Measurements from ENCODE around the gene PURA. TPM values are rescaled to one million over a fixed set of nuclear protein-coding genes. Genes with fewer than 3 reads are reported as not detected.

PURA gene
- total RNA-seq, 2 donors from 2014 or later: 11.9 to 14.2 TPM

- Mint-ChIP-seq H3K9me3 (no peaks in the 10 kb centered on the region), H3K27ac (no peak overlapping the region), H3K36me3 (ENCODE audit: insufficient read depth in 2 of 2) (no peaks in the 10 kb centered on the region), H3K4me1 (ENCODE audit: low read depth) (no peaks in the 10 kb centered on the region), H3K27me3 (ENCODE audit: low read depth) (no peaks in the 10 kb centered on the region), H3K4me3 (no peak overlapping the region)
- DNase-seq: no peak
- no peak for ATAC-seq (replicated peaks in 1 of 2)
Measured at GRCh38 chr5:140165101-140165922, 51.4 kb downstream of the PURA start.

- Mint-ChIP-seq H3K36me3 (ENCODE audit: insufficient read depth in 2 of 2) (no peaks in the 10 kb centered on the region), H3K27me3 (ENCODE audit: low read depth) (no peaks in the 10 kb centered on the region), H3K4me3 (no peak overlapping the region), H3K9me3 (no peaks in the 10 kb centered on the region), H3K27ac (no peak overlapping the region), H3K4me1 (ENCODE audit: low read depth) (no peaks in the 10 kb centered on the region)
- DNase-seq (no peak), ATAC-seq (replicated peaks in 1 of 2) (no peak)
Measured at GRCh38 chr5:140165923-140166270, 52.0 kb downstream of the PURA start.

- Mint-ChIP-seq H3K4me1 (ENCODE audit: low read depth) (no peaks in the 10 kb centered on the region), H3K27ac (no peak overlapping the region), H3K9me3 (no peaks in the 10 kb centered on the region), H3K36me3 (ENCODE audit: insufficient read depth in 2 of 2) (no peaks in the 10 kb centered on the region), H3K4me3 (no peak overlapping the region), H3K27me3 (ENCODE audit: low read depth) (no peaks in the 10 kb centered on the region)
- no peak for ATAC-seq (replicated peaks in 1 of 2)
- DNase-seq: no peak
Measured at GRCh38 chr5:140166911-140167310, 53.0 kb downstream of the PURA start.

GRCh38 chr5:140168371-140168770, 54.5 kb downstream of the PURA start:
- H3K36me3 Mint-ChIP-seq (ENCODE audit: insufficient read depth in 2 of 2): no peaks in the 10 kb centered on the region
- no peak for ATAC-seq (replicated peaks in 1 of 2)
- H3K27me3 Mint-ChIP-seq (ENCODE audit: low read depth): no peaks in the 10 kb centered on the region
- no peak for DNase-seq
- H3K9me3 Mint-ChIP-seq: no peaks in the 10 kb centered on the region
- no peak overlapping the region for H3K4me3 Mint-ChIP-seq
- no peak overlapping the region for H3K27ac Mint-ChIP-seq
- no peaks in the 10 kb centered on the region for H3K4me1 Mint-ChIP-seq (ENCODE audit: low read depth)

GRCh38 chr5:140169410-140169809, 55.5 kb downstream of the PURA start:
- ATAC-seq (replicated peaks in 1 of 2) (no peak), DNase-seq (no peak)
- Mint-ChIP-seq H3K4me1 (ENCODE audit: low read depth) (peaks cover 6% of the 10 kb centered on the region), H3K4me3 (no peak overlapping the region), H3K36me3 (ENCODE audit: insufficient read depth in 2 of 2) (peaks cover 0 to 1% of the 10 kb centered on the region in 2 donors), H3K9me3 (no peaks in the 10 kb centered on the region), H3K27ac (no peak overlapping the region), H3K27me3 (ENCODE audit: low read depth) (no peaks in the 10 kb centered on the region)

- ATAC-seq (replicated peaks in 1 of 2): no peak
- peaks cover 2 to 3% of the 10 kb centered on the region in 2 donors for H3K36me3 Mint-ChIP-seq (ENCODE audit: insufficient read depth in 2 of 2)
- peaks cover 17% of the 10 kb centered on the region for H3K4me1 Mint-ChIP-seq (ENCODE audit: low read depth)
- H3K27ac Mint-ChIP-seq: no peak overlapping the region
- DNase-seq: no peak
- H3K9me3 Mint-ChIP-seq: no peaks in the 10 kb centered on the region
- H3K27me3 Mint-ChIP-seq (ENCODE audit: low read depth): no peaks in the 10 kb centered on the region
- H3K4me3 Mint-ChIP-seq: no peak overlapping the region
Measured at GRCh38 chr5:140172483-140172882, 58.6 kb downstream of the PURA start.

- Mint-ChIP-seq H3K36me3 (ENCODE audit: insufficient read depth in 2 of 2) (peaks cover 2 to 3% of the 10 kb centered on the region in 2 donors), H3K4me1 (ENCODE audit: low read depth) (peaks cover 17% of the 10 kb centered on the region), H3K27me3 (ENCODE audit: low read depth) (no peaks in the 10 kb centered on the region), H3K9me3 (no peaks in the 10 kb centered on the region), H3K4me3 (peak overlapping the region; percentile 88 to 90), H3K27ac (peak overlapping the region; percentile 69)
- DNase-seq (no peak), ATAC-seq (replicated peaks in 1 of 2) (no peak)
Measured at GRCh38 chr5:140174014-140174413, 60.1 kb downstream of the PURA start.

GRCh38 chr5:140174465-140175366, 60.8 kb downstream of the PURA start, which contains the start of gene CYSTM1:
TSS of gene CYSTM1 (plus strand) at chr5:140175188. CDS start at chr5:140194466, 19,278 bp downstream.
- DNase-seq (peak; percentile 94 to 97), ATAC-seq (replicated peaks in 1 of 2) (peak; percentile 94)
- H3K4me3 Mint-ChIP-seq: peak within 1 kb of the TSS; percentile 88 to 90
- no peaks in the 10 kb centered on the region for H3K27me3 Mint-ChIP-seq (ENCODE audit: low read depth)
- H3K9me3 Mint-ChIP-seq: no peaks in the 10 kb centered on the region
- H3K4me1 Mint-ChIP-seq (ENCODE audit: low read depth): peaks cover 17% of the 10 kb centered on the region
- H3K27ac Mint-ChIP-seq: peak within 1 kb of the TSS; percentile 69
- peaks cover 2 to 3% of the 10 kb centered on the region in 2 donors for H3K36me3 Mint-ChIP-seq (ENCODE audit: insufficient read depth in 2 of 2)

Other genes with a start within 250 kb of the PURA start
- under 1 TPM; 0.07 to 0.23 TPM for gene NRG2, start 70.8 kb upstream of the PURA start, total RNA-seq
- gene IGIP, start 11.8 kb downstream of the PURA start, total RNA-seq: 1 to 10 TPM; 5.5 to 6.5 TPM
- 10 to 100 TPM; 15.3 to 18.9 TPM for gene CYSTM1, start 61.1 kb downstream of the PURA start, total RNA-seq
- gene PFDN1, start 189.0 kb downstream of the PURA start, total RNA-seq: 10 to 100 TPM; 56.3 to 57.9 TPM
- 10 to 100 TPM in 1 of 2 donors, 1 to 10 TPM in 1; 9.6 to 13.6 TPM for gene HBEGF, start 232.5 kb downstream of the PURA start, total RNA-seq
- under 1 TPM; 0.07 to 0.56 TPM for gene SLC4A9, start 246.1 kb downstream of the PURA start, total RNA-seq

Data from activated T-cell treated with anti-CD3 and anti-CD28 coated beads, Interleukin-2, amount 50 U/mL, for 72 hours (primary cell).